NCI-H2196 (cell line): ENCODE results near the gene SLC2A8.
A peak's percentile ranks its signal among the peaks of the same experiment; 100 is the strongest.

ENCODE experiments used
- DNase-seq: peaks from one replicate; lab custom pipeline; 2025; ENCODE audit not compliant: unreplicated experiment; lab: John Stamatoyannopoulos, UW

SLC2A8 gene

DNA sequence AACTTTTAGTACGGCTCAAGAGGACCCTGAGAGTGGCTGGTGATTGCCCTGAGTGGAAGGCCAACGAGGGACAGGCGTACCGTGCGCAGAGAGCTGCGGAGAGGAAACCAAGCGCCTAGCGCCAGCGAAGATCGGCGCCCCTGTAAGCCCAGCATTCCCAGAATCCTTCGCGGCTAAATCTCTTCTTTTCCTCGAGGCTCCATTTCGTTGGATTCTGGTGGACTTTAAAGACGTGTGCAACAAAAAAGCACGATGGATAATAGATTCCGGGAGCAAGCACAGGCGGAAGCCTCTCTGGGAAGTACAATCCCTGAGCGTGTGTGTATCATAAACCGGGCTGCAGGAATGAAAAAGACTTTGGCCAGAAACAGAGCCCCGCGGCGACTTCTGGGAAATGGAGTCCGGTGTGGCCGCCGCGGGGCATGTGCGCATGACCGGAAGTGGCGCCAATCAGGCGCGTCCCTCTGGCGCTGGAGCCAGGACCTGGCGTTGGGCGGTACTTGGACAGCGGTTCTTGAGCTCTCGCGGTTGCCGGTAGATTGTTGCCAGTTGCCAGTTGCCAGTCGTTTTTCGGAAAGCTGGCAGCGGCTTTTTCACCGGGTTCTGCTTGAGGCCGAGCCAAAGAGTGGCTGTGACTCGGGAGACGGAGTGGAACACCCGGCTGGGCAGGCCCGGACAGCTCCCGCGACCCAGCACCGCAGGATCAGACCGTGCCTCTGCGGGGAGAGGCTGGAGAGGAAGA is 27.1 kb downstream of the SLC2A8 start, which contains the start of gene ZNF79:
Gene ZNF79 (plus strand): TSS at position 449 of the 742 bp plus-strand sequence. CDS start 406 bp downstream, outside the sequence.
- peak; percentile 90 for DNase-seq

DNA sequence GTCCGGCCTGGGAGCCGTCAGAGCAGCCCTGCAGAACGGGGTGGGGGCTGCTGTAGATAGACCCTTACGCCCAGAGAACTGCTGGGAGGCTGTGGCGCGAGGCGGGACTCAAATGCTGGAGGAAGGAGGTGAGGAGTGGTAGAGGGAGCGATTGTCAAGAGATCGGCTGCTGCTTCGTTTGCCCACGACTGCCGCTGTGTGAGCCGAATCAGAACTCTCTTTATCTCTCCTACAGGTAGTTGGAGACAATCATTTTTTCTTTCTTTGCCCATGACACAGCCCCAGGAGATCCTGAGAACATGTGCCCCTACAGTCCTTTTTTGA is 27.7 kb downstream of the SLC2A8 start:
- no peak for DNase-seq

DNA sequence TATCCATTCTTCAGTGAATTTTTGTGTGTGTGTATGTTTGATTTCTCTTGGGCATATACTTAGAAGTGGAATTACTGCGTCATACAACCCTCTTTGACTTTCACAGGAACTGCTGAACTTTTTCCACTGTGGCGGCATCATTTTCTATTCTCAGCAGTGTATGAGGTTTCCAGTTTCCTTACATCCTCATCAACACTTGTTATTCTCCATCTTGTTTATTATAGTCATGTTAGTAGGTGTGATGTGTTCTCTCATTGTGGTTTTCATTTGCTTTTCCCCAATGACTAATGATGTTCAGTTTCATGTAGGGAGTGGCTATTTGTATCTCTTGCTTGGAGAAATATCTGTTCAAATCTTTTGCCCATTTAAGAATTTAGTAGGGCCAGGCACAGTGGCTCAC is 29.8 kb downstream of the SLC2A8 start:
- DNase-seq: no peak

DNA sequence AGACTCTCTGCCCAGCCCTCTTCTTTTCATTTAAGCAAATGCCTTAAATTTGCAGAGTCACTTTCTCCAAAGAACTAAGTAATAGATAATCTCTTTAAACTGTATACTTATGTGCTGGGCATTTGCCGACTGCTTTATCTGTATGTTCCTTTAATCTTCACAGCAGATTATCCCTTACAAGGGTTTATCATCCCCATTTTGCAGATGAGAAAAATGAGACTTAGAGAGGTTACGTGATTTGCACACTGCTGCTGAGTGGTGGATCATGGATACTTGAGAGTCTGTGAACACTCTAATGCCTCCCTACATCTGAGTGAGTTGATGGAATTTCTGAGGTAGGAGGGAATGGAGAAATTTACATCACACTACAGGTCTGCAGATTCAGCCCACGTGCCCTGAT is 31.4 kb downstream of the SLC2A8 start:
- DNase-seq: no peak

DNA sequence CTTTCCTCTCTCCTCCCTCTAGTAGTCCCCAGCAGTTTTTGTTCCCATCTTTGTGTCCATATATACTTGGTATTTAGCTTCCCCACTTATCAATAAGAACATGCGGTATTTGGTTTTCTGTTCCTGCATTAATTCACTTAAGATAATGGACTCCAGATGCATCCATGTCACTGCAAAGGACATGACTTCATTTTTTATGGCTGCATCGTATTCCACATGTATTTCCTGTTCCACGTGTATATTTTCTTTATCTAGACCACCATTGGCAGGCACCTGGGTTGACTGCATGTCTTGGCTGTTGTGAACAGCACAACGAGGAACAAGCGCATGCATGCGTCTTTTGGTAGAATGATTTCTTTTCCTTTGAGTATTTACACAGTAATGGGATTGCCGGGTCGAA is 33.4 kb downstream of the SLC2A8 start:
- DNase-seq: no peak

DNA sequence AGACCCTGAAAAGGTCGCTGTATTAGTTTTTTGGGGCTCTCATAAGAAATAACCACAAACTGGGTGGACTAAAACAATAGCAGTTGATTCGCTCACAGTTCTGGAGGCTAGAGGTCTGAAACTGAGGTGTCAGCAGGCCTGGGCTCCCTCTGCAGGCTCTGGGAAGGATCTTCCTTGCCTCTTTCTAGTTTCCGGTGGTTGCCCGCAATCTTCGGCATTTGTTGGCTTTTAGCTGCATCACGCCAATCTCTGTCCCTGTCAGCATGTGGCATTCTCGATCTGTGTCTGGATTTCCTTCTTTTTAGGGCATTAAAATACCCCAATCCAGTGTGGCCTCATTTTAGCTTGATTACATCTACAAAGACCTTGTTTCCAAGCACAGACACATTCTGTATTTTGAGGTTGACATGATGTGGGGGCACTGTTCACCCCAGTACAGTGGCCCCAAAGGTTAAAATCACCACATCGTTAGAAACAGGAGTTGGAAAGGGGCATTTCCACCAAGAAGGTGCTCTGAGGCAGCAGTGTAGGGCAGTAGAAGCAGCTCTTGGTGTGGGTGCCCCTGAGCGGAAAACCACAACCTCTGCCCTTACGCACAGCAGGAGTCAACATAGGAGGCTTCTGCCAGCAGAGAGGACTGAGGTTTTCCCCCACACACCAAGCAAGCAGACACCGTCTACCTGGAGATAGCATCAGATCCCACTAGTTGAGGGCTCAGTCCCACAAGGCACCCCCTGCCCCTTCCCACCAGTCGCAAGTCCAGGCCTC is 40.7 kb downstream of the SLC2A8 start:
- DNase-seq: no peak

DNA sequence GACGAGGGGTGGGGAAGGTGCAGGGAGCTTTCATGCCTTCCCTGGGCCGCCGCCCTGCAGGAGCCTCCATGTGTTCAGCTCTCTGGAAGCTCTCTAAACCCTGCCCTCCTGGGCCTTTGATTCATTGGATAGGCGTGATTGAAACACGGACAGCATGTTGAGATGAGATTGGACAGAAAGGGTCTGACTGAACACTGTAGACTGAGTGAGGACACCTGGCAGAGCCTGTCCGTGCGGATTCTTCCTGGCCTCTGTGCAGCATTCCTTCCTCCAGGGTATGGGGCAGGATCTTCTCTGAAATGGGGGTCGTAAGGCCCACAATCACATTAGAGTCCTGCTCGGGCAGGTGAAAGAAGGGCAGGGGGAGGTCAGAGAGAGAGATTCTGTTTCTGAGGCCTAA is 41.4 kb downstream of the SLC2A8 start:
- DNase-seq: no peak

DNA sequence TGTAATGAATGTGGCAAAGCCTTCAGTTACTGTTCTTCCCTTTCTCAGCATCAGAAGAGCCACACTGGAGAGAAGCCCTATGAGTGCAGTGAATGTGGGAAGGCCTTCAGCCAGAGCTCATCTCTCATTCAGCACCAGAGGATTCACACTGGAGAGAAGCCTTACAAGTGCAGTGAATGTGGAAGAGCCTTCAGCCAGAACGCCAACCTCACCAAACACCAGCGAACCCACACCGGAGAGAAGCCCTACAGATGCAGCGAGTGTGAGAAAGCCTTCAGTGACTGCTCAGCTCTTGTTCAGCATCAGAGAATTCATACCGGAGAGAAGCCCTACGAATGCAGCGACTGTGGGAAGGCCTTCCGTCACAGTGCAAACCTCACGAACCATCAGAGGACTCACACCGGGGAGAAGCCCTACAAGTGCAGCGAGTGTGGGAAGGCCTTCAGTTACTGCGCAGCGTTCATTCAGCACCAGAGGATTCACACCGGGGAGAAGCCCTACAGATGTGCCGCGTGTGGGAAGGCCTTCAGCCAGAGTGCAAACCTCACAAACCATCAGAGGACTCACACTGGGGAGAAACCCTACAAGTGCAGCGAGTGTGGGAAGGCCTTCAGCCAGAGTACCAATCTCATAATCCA is 47.4 kb downstream of the SLC2A8 start:
- DNase-seq: no peak

DNA sequence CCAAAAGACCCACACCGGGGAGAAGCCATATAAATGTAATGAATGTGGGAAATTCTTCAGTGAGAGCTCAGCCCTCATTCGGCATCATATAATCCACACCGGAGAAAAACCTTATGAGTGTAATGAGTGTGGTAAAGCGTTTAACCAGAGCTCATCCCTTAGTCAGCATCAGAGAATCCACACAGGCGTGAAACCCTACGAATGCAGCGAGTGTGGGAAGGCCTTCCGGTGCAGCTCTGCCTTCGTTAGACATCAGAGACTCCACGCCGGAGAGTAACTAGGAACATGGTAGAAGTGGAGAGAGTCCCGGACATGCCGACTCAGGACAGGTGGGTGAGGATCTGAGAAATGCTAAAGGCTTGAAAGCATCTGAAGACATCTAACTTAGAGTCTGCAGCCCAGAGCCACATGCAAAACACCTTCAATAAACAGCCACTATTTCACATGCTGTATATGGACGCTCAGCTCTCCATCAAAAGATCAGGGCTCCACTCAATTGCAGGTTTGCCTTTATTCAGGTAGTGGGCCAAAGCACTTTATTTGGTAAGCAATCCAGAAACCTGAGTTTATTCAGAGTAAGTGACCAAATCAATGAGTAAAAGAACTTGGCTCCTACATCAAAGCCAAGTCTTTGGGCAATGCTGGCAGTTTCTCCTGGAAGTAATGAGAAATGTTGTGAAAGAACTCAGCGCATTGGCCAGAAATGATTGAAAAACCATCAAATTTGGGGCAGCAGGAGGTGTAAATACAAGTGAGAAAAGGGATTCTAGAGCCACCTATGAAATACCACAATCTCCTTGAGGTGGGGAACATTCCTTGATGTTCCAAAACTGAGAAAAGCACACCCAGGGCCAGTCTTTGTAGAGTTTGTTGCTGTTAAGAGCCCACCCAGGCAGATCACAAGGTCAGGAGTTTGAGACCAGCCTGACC is 48.2 kb downstream of the SLC2A8 start:
- no peak for DNase-seq

DNA sequence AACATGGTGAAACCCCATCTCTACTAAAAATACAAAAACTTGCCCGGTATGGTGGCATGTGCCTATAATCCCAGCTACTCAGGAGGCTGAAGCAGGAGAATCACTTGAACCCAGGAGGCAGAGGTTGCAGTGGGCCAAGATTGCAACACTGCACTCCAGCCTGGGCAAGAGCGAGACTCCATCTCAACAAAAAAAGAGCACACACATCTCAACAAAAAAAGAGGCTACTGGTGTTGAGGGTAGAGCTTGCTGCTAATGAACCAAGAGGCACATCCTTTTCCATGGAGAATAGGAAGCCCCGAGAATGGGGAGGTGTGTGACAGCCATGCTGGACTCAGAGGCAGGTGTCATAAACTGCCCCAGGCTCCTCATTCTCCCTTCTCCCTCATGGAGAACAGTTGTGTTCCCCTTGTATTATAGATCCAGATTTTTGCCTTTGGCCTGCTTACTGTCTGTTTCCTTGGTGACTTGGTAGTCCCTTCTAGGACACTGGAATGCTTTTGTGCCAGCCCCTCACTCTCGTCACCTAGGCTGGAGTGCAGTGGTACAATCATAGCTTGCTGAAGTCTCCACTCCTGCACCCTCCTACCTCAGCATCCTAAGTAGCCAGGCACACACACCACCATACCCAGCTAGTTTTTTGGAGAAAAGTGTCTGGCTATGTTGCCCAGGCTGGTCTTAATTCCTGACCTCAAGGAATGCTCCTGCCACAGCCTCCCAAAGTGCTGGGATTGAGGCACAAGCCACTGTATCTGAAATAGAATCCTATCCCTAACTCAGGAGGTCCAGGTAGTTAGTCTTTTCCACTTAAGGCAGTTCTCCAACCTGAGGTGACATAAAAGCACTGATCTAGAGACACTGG is 49.1 kb downstream of the SLC2A8 start:
- no peak for DNase-seq

DNA sequence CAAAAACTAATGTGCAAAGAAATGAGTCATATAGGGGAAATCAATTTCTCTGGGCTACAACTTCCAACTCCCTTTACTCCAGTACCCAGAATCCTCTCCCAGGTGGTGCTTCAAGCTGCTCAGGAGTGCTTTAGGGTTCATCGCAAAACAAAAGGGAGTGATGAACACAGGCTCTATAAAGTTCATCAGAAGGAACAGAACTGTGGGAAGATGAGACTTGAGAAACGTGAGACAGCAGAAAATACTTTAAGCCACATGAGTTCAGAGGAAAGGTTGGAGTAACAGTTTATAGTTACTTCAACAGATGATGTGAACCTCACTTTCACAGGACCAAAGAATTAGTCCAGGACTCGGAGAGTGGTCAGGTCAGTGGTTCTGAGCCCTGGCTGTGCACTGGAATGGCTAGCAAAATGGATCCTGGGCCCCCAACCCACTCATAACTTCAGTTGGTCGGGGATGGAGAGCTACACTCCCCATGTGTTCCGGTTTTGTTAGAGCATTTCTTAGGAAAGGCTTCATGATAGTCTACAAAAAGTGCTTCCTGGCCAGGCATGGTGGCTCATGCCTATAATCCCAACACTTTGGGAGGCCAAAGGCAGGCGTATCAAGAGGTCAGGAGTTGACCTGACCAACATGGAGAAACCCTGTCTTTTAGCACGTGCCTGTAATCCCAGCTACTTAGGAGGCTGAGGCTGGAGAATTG is 49.9 kb downstream of the SLC2A8 start:
- no peak for DNase-seq

DNA sequence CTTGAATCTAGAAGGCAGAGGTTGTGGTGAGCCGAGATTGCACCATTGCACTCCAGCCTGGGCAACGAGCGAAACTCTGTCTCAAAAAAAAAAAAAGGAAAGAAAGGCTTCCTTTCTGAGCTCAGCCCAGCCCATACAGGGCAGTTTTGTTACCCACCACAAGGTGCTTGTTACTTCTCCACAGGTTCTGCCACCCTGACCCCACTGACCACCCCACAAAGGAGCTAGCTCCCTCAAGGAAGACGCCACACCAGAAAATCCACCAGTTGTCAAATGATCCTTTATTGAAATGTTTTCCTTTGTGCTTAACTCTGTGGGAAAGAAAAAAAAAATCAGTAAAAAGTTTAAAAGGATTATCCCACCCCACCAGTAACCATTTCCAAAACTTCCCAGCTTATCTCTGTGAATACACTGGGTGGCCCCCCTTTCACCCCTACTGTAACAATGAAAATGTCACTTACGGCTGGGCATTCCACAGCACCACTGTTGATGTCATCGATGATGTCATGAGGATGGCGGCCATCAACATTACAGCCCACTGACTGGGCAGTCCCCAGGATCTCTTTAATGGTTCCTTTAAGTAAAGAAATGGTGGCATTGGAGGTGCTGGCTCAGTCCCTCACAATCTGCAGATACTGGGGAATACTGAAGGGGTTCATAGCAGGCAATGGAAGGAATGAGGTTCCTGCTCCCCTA is 50.6 kb downstream of the SLC2A8 start:
- no peak for DNase-seq

DNA sequence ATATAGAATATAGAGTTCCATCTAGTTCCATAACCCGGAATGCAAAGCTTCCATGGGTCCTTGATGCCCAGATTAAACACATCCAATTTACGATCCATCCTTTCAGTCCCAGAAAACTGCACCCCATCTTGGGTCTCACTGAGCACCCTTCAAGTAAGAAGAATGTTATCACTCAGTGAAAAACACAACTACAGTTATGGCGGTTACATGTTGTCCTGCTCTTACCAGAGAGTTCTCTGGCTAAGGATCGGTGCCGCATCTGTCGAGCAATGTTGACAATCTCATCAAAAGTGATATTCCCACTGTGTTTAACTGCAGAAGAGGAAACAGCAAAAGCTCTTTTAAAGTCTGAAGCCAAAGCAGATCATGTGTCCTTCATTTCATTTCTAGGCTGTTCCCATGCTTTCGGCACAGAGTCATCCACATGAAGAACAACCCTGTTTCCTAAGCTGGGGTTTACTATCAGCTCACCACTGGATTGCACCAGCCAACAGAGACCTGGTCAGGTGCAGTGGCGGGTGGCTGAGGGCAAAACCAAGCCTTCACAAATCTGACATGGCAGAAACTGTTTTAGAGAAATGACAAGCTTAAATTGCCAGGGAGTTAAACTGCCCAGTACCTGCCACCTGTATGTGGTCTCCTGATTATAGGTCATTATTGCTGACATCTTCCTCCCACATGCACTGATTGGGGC is 51.3 kb downstream of the SLC2A8 start:
- DNase-seq: no peak

DNA sequence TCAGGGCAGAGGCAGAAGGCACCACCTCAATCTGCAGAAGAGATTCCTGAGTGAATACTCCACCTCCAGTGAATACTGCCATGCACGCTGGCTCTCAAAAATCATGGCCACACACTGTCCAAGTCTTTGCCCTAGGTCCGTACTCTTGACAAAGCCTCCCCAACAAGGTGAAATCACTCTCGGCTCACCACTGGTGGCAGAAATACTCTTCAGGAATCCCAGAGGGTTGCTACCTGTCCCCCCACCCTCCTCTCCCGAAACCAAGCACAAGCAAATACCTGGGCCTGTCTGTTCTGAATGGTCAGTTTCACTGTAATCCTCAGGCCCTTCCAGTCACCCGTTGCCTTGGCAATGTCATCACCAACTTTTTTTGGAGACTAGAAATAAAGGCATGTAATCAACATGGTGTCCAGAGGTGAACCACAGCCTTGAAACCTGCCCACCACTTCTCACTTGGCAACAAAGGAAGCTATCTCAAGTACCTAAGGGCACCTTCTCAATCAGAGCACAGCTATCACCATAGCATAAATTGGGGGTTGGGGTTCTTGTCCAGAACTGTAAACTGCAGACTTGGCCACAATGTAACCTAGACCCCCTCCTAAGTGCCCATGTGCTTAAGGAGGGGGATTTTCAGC is 52.5 kb downstream of the SLC2A8 start:
- no peak for DNase-seq

DNA sequence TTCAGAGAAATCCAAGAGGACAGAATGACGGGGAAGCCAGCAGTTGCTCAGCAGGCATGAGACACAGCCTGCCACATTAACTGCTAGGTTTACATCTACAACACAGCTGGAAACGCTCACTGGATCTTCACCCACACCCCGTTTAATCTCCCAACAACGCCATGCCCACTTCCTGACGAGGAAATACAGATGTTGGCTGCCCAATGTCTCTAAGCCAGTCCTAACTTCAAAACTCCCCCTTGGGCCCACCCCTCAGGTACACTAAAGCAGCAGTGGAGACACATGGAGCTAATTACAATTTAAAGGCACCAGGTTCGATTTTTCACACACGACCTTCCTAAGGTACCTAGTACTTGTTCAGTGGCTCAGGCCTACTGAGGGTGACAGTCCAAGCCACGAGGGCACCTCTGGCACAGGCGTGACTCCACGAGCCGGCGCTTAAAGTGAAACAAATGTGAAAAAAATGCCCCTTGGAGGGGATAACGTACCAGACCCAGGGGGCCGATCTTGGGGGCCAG is 53.3 kb downstream of the SLC2A8 start:
- DNase-seq: no peak

DNA sequence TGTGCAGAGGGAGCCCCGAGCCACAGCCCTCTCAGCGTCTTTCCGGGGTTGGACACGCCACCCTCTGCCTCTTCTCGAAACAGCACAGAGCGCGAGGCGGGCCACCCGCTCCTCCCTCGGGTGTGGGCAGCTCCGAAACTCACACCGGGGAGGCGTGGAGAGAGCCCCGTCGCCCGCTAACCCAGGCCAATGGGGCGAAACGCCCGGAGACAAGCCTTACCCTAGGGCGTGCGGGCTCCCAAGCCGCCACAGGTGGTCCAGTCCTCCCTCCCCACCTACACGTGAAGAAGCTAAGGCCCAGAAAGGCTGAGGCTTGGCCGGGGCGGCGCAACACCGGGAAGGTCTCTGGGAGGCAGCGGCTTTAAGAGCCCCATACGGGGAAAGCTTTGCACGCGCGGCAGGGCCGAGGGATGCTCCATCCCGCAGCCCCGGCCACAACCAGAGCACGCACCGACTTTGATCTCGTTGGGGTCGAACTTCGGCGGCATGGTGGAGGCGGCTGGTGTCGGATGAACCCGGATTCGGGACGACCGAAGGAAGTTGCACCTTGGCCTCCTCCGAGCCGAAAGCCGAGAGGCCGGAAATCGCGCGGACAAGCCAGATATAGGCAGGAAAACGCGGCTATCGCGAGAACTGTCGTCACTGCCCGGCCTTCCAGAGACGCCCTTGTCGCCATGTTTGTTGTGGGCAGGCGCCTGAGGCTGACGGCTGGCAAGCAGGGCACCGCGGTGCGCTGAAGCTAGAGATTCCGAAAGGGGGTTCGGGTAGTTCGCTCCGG is 54.0 kb downstream of the SLC2A8 start, which contains the start of the genes LRSAM1 and RPL12:
Gene LRSAM1 (plus strand): TSS at position 681 of the 778 bp plus-strand sequence. CDS start 3,018 bp downstream, outside the sequence.
Gene RPL12 (minus strand): TSS at position 577 of the 778 bp plus-strand sequence. CDS start 89 bp downstream, at position 488.
- DNase-seq: peak; percentile 94

DNA sequence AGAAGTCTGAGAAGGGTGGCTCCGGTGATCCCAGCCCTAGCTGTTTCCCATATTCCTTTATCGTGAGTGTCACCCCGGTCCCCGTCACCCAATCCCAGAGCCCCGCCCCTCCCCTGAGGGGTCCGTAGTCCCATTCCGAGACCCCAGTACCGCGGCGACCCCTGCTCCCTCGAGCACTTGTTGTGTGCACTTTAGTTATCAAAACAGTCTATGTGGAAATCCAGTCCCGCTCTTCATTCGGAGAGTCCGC is 54.6 kb downstream of the SLC2A8 start:
- DNase-seq: no peak
